H1 (cell line): ENCODE results near the gene ARHGEF4. TPM values are rescaled to one million over a fixed set of nuclear protein-coding genes. Genes with fewer than 3 reads are reported as not detected.

Experiments
- CTCF ChIA-PET: fragments of 300-600 bp; sonication (Branson Sonifier 250); formaldehyde crosslinking; loops from one replicate; lab custom pipeline; 2021; ENCODE audit not compliant: partially characterized antibody; lab: Charles Lee
- POLR2A ChIA-PET: fragments of 300-600 bp; sonication (Branson Sonifier 250); formaldehyde crosslinking; loops from one replicate; lab custom pipeline; 2021; ENCODE audit warnings: inconsistent platforms; ENCODE audit not compliant: partially characterized antibody; lab: Charles Lee
- DNase-seq, 2 experiments: peaks; one replicate each; pipeline versions ENCODE4 v3.0.0 to v3.0.0-alpha.2; 2010 to 2022; ENCODE audit warnings: low spot score in 2 of 2, low read depth in 1 of 2, mixed read lengths in 1 of 2
- FAIRE-seq: peaks from 2 replicates; lab custom pipeline; 2011; peaks lifted over from hg19 to GRCh38; lab: Jason Lieb, UNC
- H2AFZ ChIP-seq: 2 replicates; pipeline ENCODE4 v1.8.1; 2012; ENCODE audit warnings: low read length, inconsistent platforms
- H2AK5ac ChIP-seq: 2 replicates; pipeline ENCODE4 v1.6.1; 2013; ENCODE audit warnings: low read depth, low read length
- H2BK120ac ChIP-seq: replicated peaks from 2 replicates; pipeline ENCODE3; 2013; ENCODE audit warnings: low read depth, low read length, inconsistent platforms
- H2BK12ac ChIP-seq: 2 replicates; pipeline ENCODE4 v1.6.1; 2013; ENCODE audit warnings: low read depth, low read length
- H2BK15ac ChIP-seq: 2 replicates; pipeline ENCODE4 v1.6.1; 2013; ENCODE audit warnings: low read length
- H2BK20ac ChIP-seq: 2 replicates; pipeline ENCODE4 v1.6.1; 2013; ENCODE audit warnings: low read length
- H2BK5ac ChIP-seq: 2 replicates; pipeline ENCODE4 v1.6.1; 2013; ENCODE audit warnings: low read depth, low read length
- H3K14ac ChIP-seq: 2 replicates; pipeline ENCODE4 v1.6.1; 2013; ENCODE audit warnings: inconsistent platforms; ENCODE audit not compliant: insufficient read length
- H3K18ac ChIP-seq: 2 replicates; pipeline ENCODE4 v1.6.1; 2013; ENCODE audit warnings: low read length; ENCODE audit errors: extremely low read depth
- H3K23ac ChIP-seq: 2 replicates; pipeline ENCODE4 v1.6.1; 2013; ENCODE audit warnings: inconsistent platforms; ENCODE audit not compliant: insufficient read length
- H3K23me2 ChIP-seq: 2 replicates; pipeline ENCODE4 v1.6.1; 2013; ENCODE audit warnings: low read depth, low read length
- H3K27ac ChIP-seq: 2 replicates; pipeline ENCODE4 v1.6.1; 2011; ENCODE audit warnings: low read depth, low read length, inconsistent platforms
- H3K27me3 ChIP-seq, 4 experiments: replicated peaks in 1 of 4; 1 replicate in 1 of 4; 2 replicates in 3 of 4; pipeline versions ENCODE4 v1.6.1 to v1.8.1; 2011 to 2013; ENCODE audit warnings: low read length in 3 of 4, mild to moderate bottlenecking in 3 of 4, inconsistent platforms in 2 of 4, mixed read lengths in 2 of 4, moderate library complexity in 1 of 4; ENCODE audit not compliant: control insufficient read depth in 3 of 4, insufficient read depth in 3 of 4; ENCODE audit errors: extremely low read depth in 1 of 4
- H3K36me3 ChIP-seq, 4 experiments: 2 replicates each; pipeline versions ENCODE4 v1.6.1 to v1.8.1; 2011 to 2013; ENCODE audit warnings: mild to moderate bottlenecking in 4 of 4, low read length in 3 of 4, moderate library complexity in 2 of 4, control low read depth in 1 of 4, inconsistent platforms in 1 of 4; ENCODE audit not compliant: insufficient read depth in 4 of 4, control insufficient read depth in 2 of 4
- H3K4ac ChIP-seq: replicated peaks from 2 replicates; pipeline ENCODE3; 2013; ENCODE audit warnings: low read length, low read depth, mixed read lengths, inconsistent platforms; ENCODE audit not compliant: insufficient read length
- H3K4me1 ChIP-seq, 4 experiments: replicated peaks in 1 of 4; 1 replicate in 1 of 4; 2 replicates in 3 of 4; pipeline versions ENCODE4 v1.6.1 to v1.8.1; 2011 to 2013; ENCODE audit warnings: low read length in 3 of 4, inconsistent platforms in 2 of 4, mixed read lengths in 1 of 4; ENCODE audit not compliant: insufficient read depth in 4 of 4, control insufficient read depth in 3 of 4
- H3K4me2 ChIP-seq, 2 experiments: 2 replicates each; pipeline versions ENCODE4 v1.6.1 to v1.8.1; 2011 to 2013; ENCODE audit warnings: low read depth in 2 of 2, low read length in 2 of 2, control low read depth in 1 of 2, inconsistent platforms in 1 of 2, mild to moderate bottlenecking in 1 of 2; ENCODE audit not compliant: insufficient read depth in 1 of 2
- H3K4me3 ChIP-seq, 4 experiments: fragments of 200-600, 300-600 bp in 1 of 4; sonication (generic), shearing (Covaris generic), sonication (Bioruptor Twin) in 1 of 4; 2 replicates each; pipeline versions ENCODE4 v1.5.1 to v1.8.1; 2011 to 2016; ENCODE audit warnings: low read length in 4 of 4, low read depth in 3 of 4, control low read depth in 2 of 4, inconsistent platforms in 2 of 4, mild to moderate bottlenecking in 2 of 4, mixed read lengths in 1 of 4, moderate library complexity in 1 of 4; ENCODE audit not compliant: insufficient read depth in 2 of 4; ENCODE audit errors: extremely low read depth in 1 of 4
- H3K56ac ChIP-seq: replicated peaks from 2 replicates; pipeline ENCODE3; 2013; ENCODE audit warnings: low read depth, mild to moderate bottlenecking, mixed read lengths, low read length, inconsistent platforms; ENCODE audit not compliant: insufficient read length
- H3K79me1 ChIP-seq: 2 replicates; pipeline ENCODE4 v1.6.1; 2013; ENCODE audit warnings: low read depth, low read length, control low read depth
- H3K79me2 ChIP-seq, 2 experiments: 2 replicates each; pipeline versions ENCODE4 v1.6.1 to v1.8.1; 2012 to 2013; ENCODE audit warnings: low read length in 2 of 2, mild to moderate bottlenecking in 2 of 2, inconsistent platforms in 1 of 2; ENCODE audit not compliant: insufficient read depth in 2 of 2, control insufficient read depth in 1 of 2
- H3K9ac ChIP-seq, 4 experiments: replicated peaks in 1 of 4; 1 replicate in 1 of 4; 2 replicates in 3 of 4; pipeline versions ENCODE4 v1.6.1 to v1.8.1; 2011 to 2013; ENCODE audit warnings: low read depth in 3 of 4, low read length in 3 of 4, control low read depth in 2 of 4, mild to moderate bottlenecking in 2 of 4, moderate library complexity in 2 of 4, inconsistent platforms in 1 of 4; ENCODE audit errors: extremely low read depth in 1 of 4
- H3K9me3 ChIP-seq, 2 experiments: 2 replicates each; pipeline versions ENCODE4 v1.6.1 to v1.8.1; 2012 to 2013; ENCODE audit warnings: mild to moderate bottlenecking in 2 of 2, moderate library complexity in 2 of 2, control low read depth in 1 of 2, inconsistent platforms in 1 of 2, low read depth in 1 of 2, low read length in 1 of 2, mixed read lengths in 1 of 2; ENCODE audit not compliant: insufficient read depth in 2 of 2
- H4K20me1 ChIP-seq, 2 experiments: replicated peaks in 1 of 2; 2 replicates each; pipeline versions ENCODE3 to v1.8.1; 2011 to 2013; ENCODE audit warnings: inconsistent platforms in 2 of 2, low read length in 2 of 2, mild to moderate bottlenecking in 1 of 2; ENCODE audit not compliant: insufficient read depth in 2 of 2, control insufficient read depth in 1 of 2
- H4K5ac ChIP-seq: 2 replicates; pipeline ENCODE4 v1.6.1; 2013; ENCODE audit warnings: low read length, low read depth, mixed read lengths, inconsistent platforms; ENCODE audit not compliant: insufficient read length
- H4K8ac ChIP-seq: 2 replicates; pipeline ENCODE4 v1.8.0; 2013; ENCODE audit warnings: mild to moderate bottlenecking, moderate library complexity, low read length, inconsistent platforms; ENCODE audit not compliant: insufficient read depth; ENCODE audit errors: extremely low read depth
- H4K91ac ChIP-seq: replicated peaks from 2 replicates; pipeline ENCODE3; 2013; ENCODE audit warnings: low read length, mixed read lengths, inconsistent platforms; ENCODE audit not compliant: insufficient read length
- PHF8 ChIP-seq: fragments of 200-600 bp; sonication (generic); conservative IDR thresholded peaks from 2 replicates; pipeline ENCODE4 v1.7.1; 2012; ENCODE audit warnings: low read depth, mild to moderate bottlenecking, inconsistent platforms, low read length, moderate library complexity
- TAF1 ChIP-seq: IDR thresholded peaks from 2 replicates; pipeline ENCODE4 v1.6.1; 2011; ENCODE audit warnings: mild to moderate bottlenecking, low read depth, low read length
- WGBS, 2 experiments: shearing (Covaris generic) in 1 of 2; methylation state at CpG; one replicate each; pipeline versions ENCODE4 v1.1.6 to v1.1.7; 2013 to 2015; ENCODE audit warnings: low lambda C conversion rate in 2 of 2, mixed read lengths in 2 of 2, inconsistent platforms in 1 of 2, low coverage in 1 of 2, missing lambda C conversion rate in 1 of 2; ENCODE audit not compliant: insufficient replicate concordance in 2 of 2, insufficient coverage in 1 of 2, insufficient read length in 1 of 2; ENCODE audit errors: extremely low coverage in 1 of 2, missing lambda C conversion rate in 1 of 2; 5-methylcytosine and 5-hydroxymethylcytosine counted together
- polyA plus RNA-seq, 7 experiments: library from polyadenylated mRNA; depleted of rRNA in 3 of 7; stranded (reverse) in 5 of 7; unstranded in 2 of 7; fragments of >200 nt in 5 of 7; fragments of 200-250 nt in 2 of 7; gene quantifications; 1 replicate in 5 of 7; 2 replicates in 1 of 7; 4 replicates in 1 of 7; pipeline versions ENCODE4 v1.2.1 to v1.2.3, GENCODE V29; 2011 to 2013; ENCODE audit warnings: missing spikeins in 2 of 7, mixed read lengths in 2 of 7
- total RNA-seq: library from RNA; stranded (reverse); fragmentation: NEBNext Ultra II Directional; extraction: Animal tissue kit (Norgen Biotek cat#: 25700); gene quantifications from 2 replicates; pipeline ENCODE4 v1.2.1, GENCODE V29; 2021

Gene ARHGEF4
- total and polyA plus RNA-seq, 2 of the 8 experiments (the other 6 are each of a cell fraction or from before 2014, with no cell fraction given) = 10.6 to 14.6 TPM

- no peak for TF ChIP-seq PHF8
- TF ChIP-seq TAF1 = no peak
- TF ChIP-seq, all 59 proteins: peak for 0
- Histone ChIP-seq H4K91ac (no peak overlapping the region), H3K27me3 (no peaks in the 10 kb centered on the region), H4K5ac (no peak overlapping the region), H3K79me2 (no peaks in the 10 kb centered on the region; a peak in 1 of 4 replicates), H3K9ac (no peak overlapping the region), H3K4me2 (no peak overlapping the region), H2BK15ac (no peak overlapping the region), H3K56ac (no peak overlapping the region), H4K8ac (no peak overlapping the region), H4K20me1 (peaks cover 0 to 2% of the 10 kb centered on the region in 2 experiments), H3K4ac (no peak overlapping the region), H3K4me3 (no peak overlapping the region), H3K23ac (no peak overlapping the region), H3K27ac (no peak overlapping the region), H2BK12ac (no peak overlapping the region), H2AK5ac (no peak overlapping the region), H3K14ac (no peak overlapping the region), H3K18ac (no peak overlapping the region), H3K23me2 (no peaks in the 10 kb centered on the region), H2BK20ac (no peak overlapping the region), H3K79me1 (peaks cover 3% of the 10 kb centered on the region; the same call in 1 of the 2 replicates), H2BK120ac (no peak overlapping the region), H3K9me3 (no peaks in the 10 kb centered on the region), H2AFZ (no peak overlapping the region), H3K36me3 (peaks cover 0 to 2% (median 0%) of the 10 kb centered on the region in 4 experiments; a peak in 1 of 8 replicates), H2BK5ac (no peak overlapping the region), H3K4me1 (no peaks in the 10 kb centered on the region; a peak in 1 of 7 replicates)
- WGBS, 2 experiments = 94% methylated on average over 5 of the region's 5 CpGs; no CpG with 5 or more reads in 1 of the 2 experiments
- FAIRE-seq (no peak), DNase-seq (no peak)
- CTCF ChIA-PET = interaction anchor here (1.0 to 10.4 kb wide), 5 partner anchors 12 to 110 kb away, joined by 3 to 130 read pairs (median 4); no protein-coding TSS in a partner anchor
- POLR2A ChIA-PET = interaction anchor here (1.5 kb wide), 1 partner anchor 12 kb away, joined by 3 read pairs; no protein-coding TSS in a partner anchor
Measured at GRCh38 chr2:130854301-130854700, 17.6 kb downstream of the ARHGEF4 start.
